ENCODE measurements around the gene CBX5.
"Not testable (repeated sequence)": the region's sequence is repeated elsewhere in the genome, so short reads cannot be mapped to it uniquely, and the experiment has no call there.

CBX5 gene

GRCh38 chr12:54279632-54280467 lies at the start of gene CBX5:
TSS of gene CBX5 (minus strand) at chr12:54280122. CDS start at chr12:54257650, 22,472 bp downstream.
- DNase-seq (ENCODE audit: low spot score), result peak; percentile 99

GRCh38 chr12:54328595-54329337 lies 48.8 kb upstream of the CBX5 start:
- no peak for DNase-seq (ENCODE audit: low spot score)

- not testable (repeated sequence) for DNase-seq (ENCODE audit: low spot score)
Measured at GRCh38 chr12:54325442-54326109, 45.7 kb upstream of the CBX5 start.

- peak; percentile 96 for DNase-seq (ENCODE audit: low spot score)
Measured at GRCh38 chr12:54324617-54325441, 44.9 kb upstream of the CBX5 start, which contains the start of gene COPZ1. TSS of gene COPZ1 (plus strand) at chr12:54325131. CDS start at chr12:54325164, 33 bp downstream.

GRCh38 chr12:54321363-54321762 lies 41.4 kb upstream of the CBX5 start:
- no peak for DNase-seq (ENCODE audit: low spot score)

GRCh38 chr12:54312309-54312708 lies 32.4 kb upstream of the CBX5 start:
- not testable (repeated sequence) for DNase-seq (ENCODE audit: low spot score)

- DNase-seq (ENCODE audit: low spot score), result no peak
Measured at GRCh38 chr12:54311051-54311450, 31.1 kb upstream of the CBX5 start.

GRCh38 chr12:54306925-54307741 lies 27.2 kb upstream of the CBX5 start:
- peak; percentile 17 for DNase-seq (ENCODE audit: low spot score)

GRCh38 chr12:54304187-54304810 lies 24.4 kb upstream of the CBX5 start:
- DNase-seq (ENCODE audit: low spot score), result peak; percentile 83

- DNase-seq (ENCODE audit: low spot score), result no peak
Measured at GRCh38 chr12:54303640-54304039, 23.7 kb upstream of the CBX5 start.

- no peak for DNase-seq (ENCODE audit: low spot score)
Measured at GRCh38 chr12:54301428-54302048, 21.6 kb upstream of the CBX5 start.

- DNase-seq (ENCODE audit: low spot score), result peak; percentile 78
Measured at GRCh38 chr12:54300732-54301427, 21.0 kb upstream of the CBX5 start, which contains the start of gene NFE2. TSS of gene NFE2 (minus strand) at chr12:54301015. CDS start at chr12:54295248, 5,767 bp downstream.

GRCh38 chr12:54300225-54300731 lies 20.4 kb upstream of the CBX5 start:
- DNase-seq (ENCODE audit: low spot score), result no peak

- DNase-seq (ENCODE audit: low spot score), result no peak
Measured at GRCh38 chr12:54299515-54300224, 19.7 kb upstream of the CBX5 start.

- no peak for DNase-seq (ENCODE audit: low spot score)
Measured at GRCh38 chr12:54298904-54299303, 19.0 kb upstream of the CBX5 start.

GRCh38 chr12:54296393-54297099 lies 16.6 kb upstream of the CBX5 start:
- no peak for DNase-seq (ENCODE audit: low spot score)

GRCh38 chr12:54294953-54295566 lies 15.1 kb upstream of the CBX5 start:
- no peak for DNase-seq (ENCODE audit: low spot score)
